Mesenchymal stem cell (in vitro differentiated cells and primary cell): ENCODE data around the gene LRP4.

Source experiments
- DNase-seq: peaks from one replicate; pipeline ENCODE4 v3.0.0-alpha.2; 2013
- H2AFZ ChIP-seq: one replicate; pipeline ENCODE4 v1.6.1; 2013; ENCODE audit warnings: low read depth, mild to moderate bottlenecking, control low read depth, inconsistent platforms, low read length, moderate library complexity
- H2AK5ac ChIP-seq: 2 replicates; pipeline ENCODE4 v1.6.1; 2013; ENCODE audit warnings: low read length, moderate library complexity, mild to moderate bottlenecking, inconsistent platforms; ENCODE audit not compliant: severe bottlenecking
- H2BK120ac ChIP-seq: one replicate; pipeline ENCODE4 v1.6.1; 2013; ENCODE audit warnings: low read depth, mild to moderate bottlenecking, inconsistent platforms, low read length, moderate library complexity
- H2BK12ac ChIP-seq, 2 experiments: one replicate each; pipeline ENCODE4 v1.6.1; 2013; ENCODE audit warnings: inconsistent platforms in 2 of 2, low read length in 2 of 2, mild to moderate bottlenecking in 2 of 2, moderate library complexity in 2 of 2, control low read depth in 1 of 2
- H2BK15ac ChIP-seq: one replicate; pipeline ENCODE4 v1.6.1; 2013; ENCODE audit warnings: mild to moderate bottlenecking, low read depth, inconsistent platforms; ENCODE audit not compliant: poor library complexity, severe bottlenecking
- H2BK5ac ChIP-seq: 2 replicates; pipeline ENCODE4 v1.6.1; 2013; ENCODE audit warnings: low read depth, mild to moderate bottlenecking, low read length, control low read depth, inconsistent platforms; ENCODE audit not compliant: poor library complexity, severe bottlenecking
- H3K14ac ChIP-seq, 2 experiments: one replicate each; pipeline ENCODE4 v1.6.1; 2013; ENCODE audit warnings: inconsistent platforms in 2 of 2, low read length in 2 of 2, control low read depth in 1 of 2, mild to moderate bottlenecking in 1 of 2, moderate library complexity in 1 of 2
- H3K18ac ChIP-seq, 2 experiments: one replicate each; pipeline ENCODE4 v1.6.1; 2013; ENCODE audit warnings: inconsistent platforms in 2 of 2, low read length in 2 of 2, control low read depth in 1 of 2, low read depth in 1 of 2, mild to moderate bottlenecking in 1 of 2
- H3K23ac ChIP-seq, 2 experiments: one replicate each; pipeline ENCODE4 v1.6.1; 2013; ENCODE audit warnings: inconsistent platforms in 2 of 2, low read length in 2 of 2, mild to moderate bottlenecking in 2 of 2, moderate library complexity in 2 of 2, control low read depth in 1 of 2
- H3K27ac ChIP-seq: 2 replicates; pipeline ENCODE4 v1.5.1; 2013; ENCODE audit warnings: mild to moderate bottlenecking, moderate library complexity, low read length, control low read depth, inconsistent platforms; ENCODE audit not compliant: poor library complexity, severe bottlenecking
- H3K27me3 ChIP-seq, 2 experiments: 2 replicates each; pipeline versions ENCODE4 v1.6.1 to v1.7.0; 2013; ENCODE audit warnings: low read length in 2 of 2, mild to moderate bottlenecking in 2 of 2, moderate library complexity in 2 of 2, control low read depth in 1 of 2, inconsistent platforms in 1 of 2; ENCODE audit not compliant: control insufficient read depth in 1 of 2, insufficient read depth in 1 of 2
- H3K36me3 ChIP-seq, 2 experiments: 2 replicates each; pipeline versions ENCODE4 v1.6.1 to v1.7.0; 2013; ENCODE audit warnings: low read length in 2 of 2, control low read depth in 1 of 2, inconsistent platforms in 1 of 2, low read depth in 1 of 2, mild to moderate bottlenecking in 1 of 2; ENCODE audit not compliant: insufficient read depth in 2 of 2, control insufficient read depth in 1 of 2
- H3K4ac ChIP-seq, 2 experiments: one replicate each; pipeline ENCODE4 v1.6.1; 2013; ENCODE audit warnings: inconsistent platforms in 2 of 2, low read length in 2 of 2, mild to moderate bottlenecking in 2 of 2, moderate library complexity in 2 of 2, control low read depth in 1 of 2, low read depth in 1 of 2
- H3K4me1 ChIP-seq: 2 replicates; pipeline ENCODE4 v1.6.1; 2013; ENCODE audit warnings: low read depth, low read length, control low read depth; ENCODE audit not compliant: control insufficient read depth, insufficient read depth
- H3K4me2 ChIP-seq: 2 replicates; pipeline ENCODE4 v1.6.1; 2013; ENCODE audit warnings: low read length, mild to moderate bottlenecking, inconsistent platforms; ENCODE audit not compliant: poor library complexity, severe bottlenecking
- H3K4me3 ChIP-seq, 2 experiments: 2 replicates each; pipeline versions ENCODE4 v1.5.1 to v1.7.0; 2013; ENCODE audit warnings: low read length in 2 of 2, mild to moderate bottlenecking in 2 of 2, control low read depth in 1 of 2, low read depth in 1 of 2; ENCODE audit not compliant: insufficient read depth in 1 of 2
- H3K79me1 ChIP-seq: replicated peaks from 2 replicates; pipeline ENCODE4 v1.6.1; 2013; ENCODE audit warnings: mild to moderate bottlenecking, control low read depth, low read length, inconsistent platforms; ENCODE audit not compliant: poor library complexity, severe bottlenecking
- H3K9ac ChIP-seq: 2 replicates; pipeline ENCODE4 v1.7.0; 2013; ENCODE audit warnings: mild to moderate bottlenecking, low read length, moderate library complexity
- H3K9me3 ChIP-seq: 2 replicates; pipeline ENCODE4 v1.7.0; 2013; ENCODE audit warnings: mild to moderate bottlenecking, low read length; ENCODE audit not compliant: control insufficient read depth
- H4K8ac ChIP-seq: one replicate; pipeline ENCODE4 v1.6.1; 2013; ENCODE audit warnings: inconsistent platforms, mild to moderate bottlenecking, low read length, moderate library complexity
- H4K91ac ChIP-seq: one replicate; pipeline ENCODE4 v1.6.1; 2013; ENCODE audit warnings: mild to moderate bottlenecking, low read length, inconsistent platforms
- WGBS: methylation state at CpG from one replicate; pipeline ENCODE4 v1.1.7; 2013; ENCODE audit warnings: mixed read lengths; 5-methylcytosine and 5-hydroxymethylcytosine counted together

Gene LRP4

DNA sequence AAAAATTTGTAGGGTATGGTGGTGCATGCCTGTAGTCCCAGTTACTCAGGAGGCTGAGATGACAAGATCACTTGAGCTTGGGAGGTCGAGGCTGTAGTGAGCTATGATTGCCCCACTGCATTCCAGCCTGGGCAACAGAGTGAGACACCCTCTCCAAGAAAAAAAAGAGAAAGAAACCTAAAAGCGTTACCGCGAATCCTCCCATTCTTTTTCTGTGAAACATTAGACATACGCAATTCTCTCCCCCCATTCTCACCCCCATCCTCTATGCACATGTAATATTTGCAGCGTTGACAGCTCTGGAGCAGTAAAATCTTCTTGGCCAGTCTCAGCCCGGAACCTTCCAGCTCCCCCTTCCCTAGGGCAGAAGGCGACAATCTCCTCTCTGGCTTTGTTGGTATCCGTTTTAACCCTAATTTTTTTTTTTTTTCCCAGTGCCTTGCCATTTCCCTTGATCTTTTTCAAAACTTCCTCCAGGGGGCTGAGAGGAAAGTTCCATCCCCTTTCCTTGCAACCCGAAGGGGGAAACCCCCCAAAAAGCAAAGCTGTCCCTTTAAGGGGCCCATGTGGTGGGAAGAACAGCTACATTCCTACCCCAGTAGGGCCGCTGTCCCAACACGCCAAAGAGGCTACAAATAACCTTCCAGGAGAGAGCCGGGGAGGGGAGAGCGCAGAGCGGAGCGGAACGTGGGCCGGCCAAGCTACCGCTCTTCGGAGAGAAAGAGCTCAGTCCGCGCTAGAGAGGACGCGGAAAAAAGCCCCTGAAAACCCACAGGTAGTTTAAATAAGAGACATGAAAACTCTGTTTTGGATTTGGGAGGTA lies 1.9 kb downstream of the LRP4 start:
- Histone ChIP-seq H4K91ac (no peak overlapping the region), H2BK12ac (no peak overlapping the region), H4K8ac (no peak overlapping the region), H3K14ac (no peak overlapping the region), H2BK5ac (peak overlapping the region; percentile 8), H3K9me3 (no peaks in the 10 kb centered on the region), H2AFZ (no peak overlapping the region), H3K23ac (no peak overlapping the region), H3K79me1 (peaks cover 9% of the 10 kb centered on the region), H3K27ac (peak overlapping the region; percentile 70), H3K27me3 (no peaks in the 10 kb centered on the region), H2BK15ac (no peak overlapping the region), H3K4me2 (peak overlapping the region; percentile 76), H3K4me3 (peak overlapping the region; percentile 77 to 79), H3K4ac (no peak overlapping the region), H3K18ac (no peak overlapping the region), H3K9ac (peak overlapping the region; percentile 84), H3K36me3 (no peaks in the 10 kb centered on the region), H3K4me1 (peaks cover 35% of the 10 kb centered on the region), H2BK120ac (no peak overlapping the region), H2AK5ac (no peak overlapping the region)
- peak; percentile 94 for DNase-seq
- WGBS = 5% methylated on average over 24 of the region's 24 CpGs

DNA sequence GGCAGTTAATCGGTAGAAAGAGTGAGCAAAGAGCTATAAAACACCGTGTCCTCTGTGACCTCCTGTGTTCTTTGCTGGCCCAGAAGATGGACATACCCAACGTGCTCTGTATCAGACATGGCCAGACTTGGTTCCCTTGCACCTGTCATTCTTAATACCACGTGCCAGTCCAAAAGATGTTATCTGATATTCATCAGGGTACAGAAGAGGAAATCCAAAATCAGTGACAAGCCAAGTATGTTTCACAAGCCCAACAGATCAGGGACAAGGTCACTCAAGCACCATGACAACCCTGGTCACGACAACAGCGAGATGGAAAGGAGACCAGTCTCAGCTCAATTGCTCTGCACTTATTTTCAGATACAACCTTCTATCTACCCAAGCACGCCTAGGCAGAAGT lies 3.4 kb downstream of the LRP4 start:
- Histone ChIP-seq H4K91ac (no peak overlapping the region), H3K4me3 (no peak overlapping the region), H2AK5ac (peak overlapping the region; percentile 85), H3K18ac (no peak overlapping the region), H2AFZ (no peak overlapping the region), H3K14ac (no peak overlapping the region), H3K4me1 (peaks cover 30% of the 10 kb centered on the region), H3K4ac (peak overlapping the region in 1 of 2 experiments; percentile 62), H3K4me2 (no peak overlapping the region), H4K8ac (no peak overlapping the region), H3K27me3 (no peaks in the 10 kb centered on the region), H3K79me1 (peaks cover 10% of the 10 kb centered on the region), H3K23ac (no peak overlapping the region), H2BK12ac (peak overlapping the region in 1 of 2 experiments; percentile 73), H3K9ac (peak overlapping the region; percentile 47), H2BK5ac (no peak overlapping the region), H2BK120ac (no peak overlapping the region), H3K9me3 (no peaks in the 10 kb centered on the region), H3K36me3 (no peaks in the 10 kb centered on the region), H2BK15ac (no peak overlapping the region), H3K27ac (peak overlapping the region; percentile 79)
- WGBS = 70% methylated on average over 7 of the region's 7 CpGs
- DNase-seq = no peak

DNA sequence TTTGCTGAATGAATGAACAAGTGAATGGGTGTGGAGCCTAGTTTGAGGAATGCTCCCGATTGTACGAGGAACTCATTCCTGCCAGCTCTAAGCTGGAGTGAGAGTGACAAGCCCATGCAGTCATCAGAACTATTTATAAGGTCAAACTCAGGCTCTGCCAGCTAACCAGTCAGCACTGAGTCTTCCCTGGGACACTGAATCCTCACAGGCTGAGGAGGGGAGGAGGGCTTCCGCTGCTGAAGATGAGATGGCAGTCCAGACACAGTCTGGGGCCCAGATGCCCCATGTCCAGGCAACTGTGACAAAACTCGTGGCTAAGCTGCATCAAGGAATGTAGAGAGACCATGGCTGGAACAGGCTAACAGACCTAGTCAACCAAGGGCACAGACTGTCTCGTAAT lies 4.0 kb downstream of the LRP4 start:
- no peaks in the 10 kb centered on the region for H3K36me3 ChIP-seq
- no peak overlapping the region for H2BK5ac ChIP-seq
- H2BK15ac ChIP-seq = no peak overlapping the region
- peak overlapping the region; percentile 79 for H3K27ac ChIP-seq
- H3K4ac ChIP-seq = no peak overlapping the region
- H3K4me2 ChIP-seq = no peak overlapping the region
- no peak overlapping the region for H3K14ac ChIP-seq
- no peaks in the 10 kb centered on the region for H3K27me3 ChIP-seq
- H3K4me1 ChIP-seq = peaks cover 30% of the 10 kb centered on the region
- H4K8ac ChIP-seq = no peak overlapping the region
- no peak overlapping the region for H3K18ac ChIP-seq
- H2BK12ac ChIP-seq = peak overlapping the region; percentile 29 to 61
- no peaks in the 10 kb centered on the region for H3K9me3 ChIP-seq
- peaks cover 10% of the 10 kb centered on the region for H3K79me1 ChIP-seq
- WGBS = 5% methylated on average over 5 of the region's 5 CpGs
- DNase-seq = peak; percentile 87
- peak overlapping the region; percentile 47 for H3K9ac ChIP-seq
- H2AFZ ChIP-seq = no peak overlapping the region
- H2BK120ac ChIP-seq = no peak overlapping the region
- H4K91ac ChIP-seq = no peak overlapping the region
- peak overlapping the region in 1 of 2 experiments; percentile 32 for H3K4me3 ChIP-seq
- H2AK5ac ChIP-seq = no peak overlapping the region
- H3K23ac ChIP-seq = no peak overlapping the region

DNA sequence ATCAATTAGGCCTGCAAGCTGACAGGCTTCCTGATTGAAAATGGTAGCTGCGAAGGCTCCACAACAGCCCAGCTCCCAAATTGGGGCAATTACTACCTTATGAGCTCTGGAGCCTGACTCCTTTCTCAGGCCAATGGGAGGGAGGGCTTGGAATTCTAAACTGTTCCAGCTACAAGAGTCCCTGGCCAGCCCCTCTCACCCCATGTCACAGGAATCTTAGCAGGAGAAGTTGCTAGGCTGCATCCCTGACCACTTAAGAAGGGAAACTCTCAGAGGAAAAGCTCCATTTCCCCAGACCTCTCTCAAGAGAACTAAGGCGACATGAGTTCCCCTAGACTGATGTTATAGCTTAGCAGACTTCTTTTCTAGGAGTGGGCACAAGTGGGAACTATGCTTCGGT lies 4.9 kb downstream of the LRP4 start:
- Histone ChIP-seq H4K91ac (no peak overlapping the region), H3K4me3 (peak overlapping the region in 1 of 2 experiments; percentile 32), H3K4ac (peak overlapping the region in 1 of 2 experiments; percentile 66), H3K23ac (peak overlapping the region in 1 of 2 experiments; percentile 14), H3K18ac (peak overlapping the region in 1 of 2 experiments; percentile 90), H2AFZ (no peak overlapping the region), H3K9ac (no peak overlapping the region), H2BK15ac (no peak overlapping the region), H3K9me3 (no peaks in the 10 kb centered on the region), H3K14ac (no peak overlapping the region), H3K4me1 (peaks cover 26% of the 10 kb centered on the region), H2AK5ac (peak overlapping the region; percentile 33), H2BK5ac (no peak overlapping the region), H3K27me3 (no peaks in the 10 kb centered on the region), H3K79me1 (peaks cover 14% of the 10 kb centered on the region), H2BK120ac (no peak overlapping the region), H3K4me2 (peak overlapping the region; percentile 81), H3K27ac (peak overlapping the region; percentile 79), H2BK12ac (peak overlapping the region in 1 of 2 experiments; percentile 37), H3K36me3 (no peaks in the 10 kb centered on the region), H4K8ac (peak overlapping the region; percentile 91)
- peak; percentile 52 for DNase-seq
- WGBS = 60% methylated on average over 3 of the region's 3 CpGs
